HL-60 (cell line): ENCODE results near the gene EGFLAM.

Experiments used
- DNase-seq, 2 experiments: peaks; one replicate each; pipeline ENCODE4 v3.0.0-alpha.2; 2010 to 2020; ENCODE audit warnings: low read depth in 1 of 2, low spot score in 1 of 2
- H3K27ac ChIP-seq: fragments of 250-450 bp; sonication (Bioruptor Pico); replicated peaks from 2 replicates; pipeline ENCODE4 v1.5.1; 2020; ENCODE audit warnings: mild to moderate bottlenecking, moderate library complexity
- H3K27me3 ChIP-seq: fragments of 250-450 bp; sonication (Bioruptor Pico); 2 replicates; pipeline ENCODE4 v1.5.1; 2021; ENCODE audit warnings: mild to moderate bottlenecking, moderate library complexity; ENCODE audit not compliant: insufficient read depth, poor library complexity, severe bottlenecking
- H3K4me3 ChIP-seq: replicated peaks from 2 replicates; pipeline ENCODE4 v1.5.1; 2011; ENCODE audit warnings: mild to moderate bottlenecking, control low read depth, low read length; ENCODE audit not compliant: insufficient read depth
- GABPA ChIP-seq: IDR thresholded peaks from 2 replicates; pipeline ENCODE4 v1.6.1; 2012; ENCODE audit warnings: low read depth
- POLR2AphosphoS5 ChIP-seq: IDR thresholded peaks from 2 replicates; pipeline ENCODE4 v1.6.1; 2012; ENCODE audit warnings: low read depth
- REST ChIP-seq: IDR thresholded peaks from 2 replicates; pipeline ENCODE4 v1.6.1; 2012; ENCODE audit warnings: low read depth; ENCODE audit not compliant: insufficient replicate concordance
- SPI1 ChIP-seq: IDR thresholded peaks from 2 replicates; pipeline ENCODE4 v1.6.1; 2012; ENCODE audit warnings: low read depth, mild to moderate bottlenecking, borderline replicate concordance
- TF ChIP-seq, protein P1 (sequence below): IDR thresholded peaks from one replicate; pipeline ENCODE4 v1.5.1; 2011; ENCODE audit warnings: low read length, control low read depth, inconsistent platforms; ENCODE audit not compliant: insufficient read depth

The EGFLAM gene

DNA sequence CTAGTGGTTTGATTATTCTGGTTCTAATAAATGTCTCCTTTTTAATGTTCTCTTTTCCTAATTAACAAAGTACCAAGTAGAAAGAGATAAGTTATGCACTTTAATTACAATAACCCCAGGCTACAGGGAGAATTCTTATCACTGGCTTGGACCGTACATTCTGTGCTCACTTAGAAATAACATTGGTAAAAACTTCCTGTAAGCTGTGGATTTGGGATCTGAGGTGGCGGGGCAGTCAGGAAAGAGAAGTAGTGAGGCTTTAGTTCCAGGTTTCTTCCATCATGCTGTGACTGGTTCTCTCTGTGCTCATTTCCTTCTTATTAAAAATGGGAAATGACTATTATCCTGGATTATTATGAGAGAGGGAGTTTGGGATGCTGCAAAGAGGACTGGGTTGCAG lies 142.0 kb downstream of the EGFLAM start:
- TF ChIP-seq SPI1 (no peak), REST (no peak)
- H3K27ac ChIP-seq: no peak overlapping the region
- DNase-seq: no peak
- H3K4me3 ChIP-seq: no peak overlapping the region
- H3K27me3 ChIP-seq: peaks cover 3% of the 10 kb centered on the region

GRCh38 chr5:38401145-38401544 lies 142.8 kb downstream of the EGFLAM start:
- no peak for TF ChIP-seq REST
- no peak for TF ChIP-seq GABPA
- no peak for TF ChIP-seq POLR2AphosphoS5
- no peak for TF ChIP-seq SPI1
- TF ChIP-seq, protein P1, sequence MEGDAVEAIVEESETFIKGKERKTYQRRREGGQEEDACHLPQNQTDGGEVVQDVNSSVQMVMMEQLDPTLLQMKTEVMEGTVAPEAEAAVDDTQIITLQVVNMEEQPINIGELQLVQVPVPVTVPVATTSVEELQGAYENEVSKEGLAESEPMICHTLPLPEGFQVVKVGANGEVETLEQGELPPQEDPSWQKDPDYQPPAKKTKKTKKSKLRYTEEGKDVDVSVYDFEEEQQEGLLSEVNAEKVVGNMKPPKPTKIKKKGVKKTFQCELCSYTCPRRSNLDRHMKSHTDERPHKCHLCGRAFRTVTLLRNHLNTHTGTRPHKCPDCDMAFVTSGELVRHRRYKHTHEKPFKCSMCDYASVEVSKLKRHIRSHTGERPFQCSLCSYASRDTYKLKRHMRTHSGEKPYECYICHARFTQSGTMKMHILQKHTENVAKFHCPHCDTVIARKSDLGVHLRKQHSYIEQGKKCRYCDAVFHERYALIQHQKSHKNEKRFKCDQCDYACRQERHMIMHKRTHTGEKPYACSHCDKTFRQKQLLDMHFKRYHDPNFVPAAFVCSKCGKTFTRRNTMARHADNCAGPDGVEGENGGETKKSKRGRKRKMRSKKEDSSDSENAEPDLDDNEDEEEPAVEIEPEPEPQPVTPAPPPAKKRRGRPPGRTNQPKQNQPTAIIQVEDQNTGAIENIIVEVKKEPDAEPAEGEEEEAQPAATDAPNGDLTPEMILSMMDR: no peak
- H3K27me3 ChIP-seq: peaks cover 3% of the 10 kb centered on the region
- H3K4me3 ChIP-seq: no peak overlapping the region
- no peak for DNase-seq
- H3K27ac ChIP-seq: no peak overlapping the region

GRCh38 chr5:38403406-38403805 lies 145.0 kb downstream of the EGFLAM start:
- DNase-seq: no peak
- peaks cover 3% of the 10 kb centered on the region for H3K27me3 ChIP-seq
- TF ChIP-seq REST (no peak), POLR2AphosphoS5 (no peak), SPI1 (no peak), GABPA (no peak)
- TF ChIP-seq, protein P1: no peak
- no peak overlapping the region for H3K4me3 ChIP-seq
- no peak overlapping the region for H3K27ac ChIP-seq
